SH-SY5Y (cell line): Measurements from ENCODE around the gene TTC23L.

Source experiments
- GATA2 ChIP-seq: IDR thresholded peaks from 2 replicates; pipeline ENCODE4 v1.6.1; 2011; ENCODE audit warnings: mild to moderate bottlenecking, low read depth, low read length
- GATA3 ChIP-seq: IDR thresholded peaks from 2 replicates; pipeline ENCODE4 v1.6.1; 2011; ENCODE audit warnings: low read depth, mild to moderate bottlenecking, low read length, moderate library complexity

Gene TTC23L

DNA sequence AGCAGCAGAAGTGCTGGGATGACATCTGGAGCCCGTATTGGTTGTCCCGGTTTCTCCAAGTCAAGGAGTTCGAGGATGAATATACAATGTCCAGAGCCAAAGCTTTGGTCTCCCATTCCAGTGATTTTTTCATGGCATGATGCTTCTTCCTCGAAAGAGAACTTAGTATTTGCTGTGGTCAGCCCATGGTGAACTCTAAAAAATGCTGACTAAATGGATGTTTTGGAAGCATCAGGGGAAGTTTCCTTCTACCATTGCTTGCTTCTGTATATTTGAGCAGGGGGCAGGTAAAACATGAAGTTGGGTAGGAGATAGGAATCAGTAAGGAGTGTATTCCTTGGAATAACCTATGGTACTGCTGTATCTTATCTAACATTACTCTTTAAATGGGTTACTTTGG is 8.6 kb downstream of the TTC23L start:
- TF ChIP-seq GATA3: no peak
- no peak for TF ChIP-seq GATA2

DNA sequence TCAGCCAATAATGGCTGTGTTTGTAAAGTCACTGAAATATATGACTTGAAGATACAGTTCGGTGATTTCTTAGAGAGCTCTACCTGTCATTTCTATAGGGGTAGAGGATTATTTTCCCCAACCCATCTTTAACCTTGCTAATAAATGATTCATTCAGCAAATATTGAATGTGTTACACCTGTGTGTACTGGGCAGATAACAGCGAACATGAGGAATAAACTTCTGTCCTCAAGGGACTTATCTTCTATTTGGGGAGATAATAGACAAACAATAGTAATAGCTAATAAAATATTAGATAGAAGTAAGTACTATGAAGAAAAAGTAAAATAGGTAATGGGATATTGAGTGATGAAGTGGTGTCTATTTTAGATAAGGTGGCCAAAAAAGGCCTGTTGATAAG is 9.3 kb downstream of the TTC23L start:
- no peak for TF ChIP-seq GATA3
- TF ChIP-seq GATA2: no peak

DNA sequence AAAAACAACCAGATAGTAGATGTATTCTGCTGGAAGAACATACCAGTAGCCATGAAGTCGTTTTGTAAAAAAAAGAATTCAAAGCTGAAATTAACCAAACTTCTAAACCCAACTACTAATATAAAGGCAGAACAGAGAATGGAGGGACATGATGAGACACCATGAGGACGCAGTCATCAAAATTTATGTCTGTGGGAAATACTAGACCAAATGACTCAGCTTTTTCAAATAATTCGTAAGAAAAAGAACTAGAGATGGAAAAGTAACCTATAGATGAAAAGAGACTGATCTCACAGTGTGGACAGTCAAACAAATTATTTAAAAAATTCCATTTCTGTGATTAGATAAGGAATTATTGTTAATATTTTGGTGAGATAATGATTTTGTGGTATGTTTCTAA is 10.3 kb downstream of the TTC23L start:
- no peak for TF ChIP-seq GATA3
- no peak for TF ChIP-seq GATA2

DNA sequence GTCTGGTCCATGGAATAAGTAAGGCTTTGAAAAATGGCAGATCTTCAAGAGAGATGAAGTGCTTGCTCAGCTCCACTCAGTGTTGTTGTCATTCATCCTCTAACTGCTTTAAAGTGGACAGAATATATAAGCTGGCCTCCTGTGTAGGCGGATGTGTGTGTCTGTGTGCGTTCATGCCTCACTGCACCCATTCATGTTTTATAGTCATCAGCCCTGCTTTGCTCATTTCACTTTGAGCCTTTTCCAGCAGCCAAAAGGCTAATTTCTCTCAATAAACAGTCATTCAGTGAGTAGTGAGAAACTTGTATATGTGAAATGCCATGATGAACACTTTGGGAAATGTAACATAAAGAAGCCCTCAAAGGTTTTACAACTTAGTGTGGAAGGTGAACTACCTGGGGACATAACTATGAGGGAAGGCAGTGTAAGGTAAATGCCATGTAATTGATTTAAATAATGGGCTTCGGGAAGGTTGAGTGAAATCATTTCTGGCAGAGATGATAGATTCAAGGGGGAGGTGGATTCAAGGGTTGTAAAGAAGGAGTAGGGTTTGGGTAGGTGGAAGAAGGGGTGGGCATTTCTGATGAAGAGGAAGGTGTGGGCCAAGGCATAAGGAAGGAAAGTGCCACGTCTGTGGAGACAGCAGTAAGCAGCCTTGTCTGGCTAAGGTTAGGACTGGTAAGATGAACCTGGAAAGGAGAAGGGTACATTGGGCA is 15.7 kb downstream of the TTC23L start:
- TF ChIP-seq GATA2: no peak
- no peak for TF ChIP-seq GATA3

DNA sequence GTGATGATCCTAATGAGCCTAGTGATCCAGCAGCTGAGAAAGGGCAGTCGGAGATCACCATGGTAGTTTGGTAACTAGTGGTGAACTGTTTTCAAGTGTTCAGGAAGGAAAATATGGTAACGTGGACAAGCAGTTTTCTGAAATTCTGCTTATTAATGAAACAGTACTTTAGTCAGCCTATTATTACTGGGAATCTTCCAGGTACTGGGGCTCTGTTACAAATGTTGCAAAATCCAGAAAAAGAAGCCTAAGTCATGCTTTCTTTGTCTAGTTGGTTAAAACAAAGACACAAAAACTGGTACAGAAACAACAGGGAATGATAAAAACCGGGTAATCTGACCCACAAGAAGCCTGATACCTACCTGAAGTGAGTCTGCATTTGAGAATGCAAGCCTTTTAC is 18.2 kb downstream of the TTC23L start:
- TF ChIP-seq GATA2 (no peak), GATA3 (no peak)

DNA sequence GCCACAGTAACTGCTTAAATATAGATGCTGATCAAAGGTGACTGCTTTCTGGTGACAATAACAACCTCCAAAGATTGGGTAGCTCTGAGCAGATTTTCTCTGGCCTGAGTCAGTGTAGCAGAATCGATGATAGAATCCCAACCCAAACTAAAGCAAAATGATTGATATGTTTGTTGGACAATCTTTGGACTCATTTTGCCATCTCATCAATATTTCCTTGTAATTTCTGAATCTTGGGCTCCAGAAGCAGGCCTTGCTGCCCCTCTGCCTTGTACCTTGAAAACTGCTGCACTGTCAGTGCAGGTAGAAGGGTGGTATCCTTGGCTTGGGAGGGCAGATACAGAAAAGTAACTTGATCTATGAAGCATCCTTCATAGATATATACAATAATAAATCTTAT is 18.9 kb downstream of the TTC23L start:
- TF ChIP-seq GATA2 (no peak), GATA3 (no peak)

DNA sequence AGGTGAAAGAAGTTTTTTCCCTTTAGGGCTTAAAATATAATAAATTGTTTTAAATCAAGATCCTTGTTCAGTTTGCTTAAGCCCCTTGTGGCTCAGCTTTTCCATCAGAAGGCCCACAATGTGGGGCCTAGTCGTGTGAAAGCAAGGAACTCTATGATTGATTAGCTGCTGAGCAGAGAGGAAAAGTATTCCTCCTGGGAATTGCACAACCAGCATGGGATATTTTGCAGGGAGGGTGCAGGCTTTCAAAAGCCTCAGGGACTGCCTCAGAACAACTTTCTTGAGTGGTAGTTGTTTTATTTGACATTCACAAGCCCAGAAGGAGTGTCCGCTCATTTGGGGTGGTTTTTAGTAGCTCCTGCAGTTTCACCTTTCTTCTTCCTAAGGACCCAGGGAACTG is 19.8 kb downstream of the TTC23L start:
- no peak for TF ChIP-seq GATA2
- no peak for TF ChIP-seq GATA3

DNA sequence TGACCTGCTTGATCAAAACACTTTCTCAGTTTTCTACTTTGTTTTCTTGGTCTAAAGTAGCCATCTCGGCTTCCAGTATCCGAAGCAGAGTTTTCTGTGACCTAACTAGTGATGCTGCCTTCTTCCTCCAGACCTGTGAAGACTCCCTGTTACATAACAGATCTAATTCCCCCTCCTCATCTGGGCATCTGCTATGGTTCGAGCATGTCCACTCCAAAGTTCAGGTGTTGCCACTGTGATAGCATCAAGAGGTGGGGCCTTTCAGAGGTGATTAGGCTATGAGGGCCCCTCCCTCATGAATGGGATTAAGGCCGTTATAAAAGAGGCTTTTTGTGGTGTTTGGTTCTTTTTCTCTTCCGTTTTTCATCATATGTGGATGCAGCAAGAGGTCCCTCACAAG is 20.3 kb downstream of the TTC23L start:
- no peak for TF ChIP-seq GATA2

DNA sequence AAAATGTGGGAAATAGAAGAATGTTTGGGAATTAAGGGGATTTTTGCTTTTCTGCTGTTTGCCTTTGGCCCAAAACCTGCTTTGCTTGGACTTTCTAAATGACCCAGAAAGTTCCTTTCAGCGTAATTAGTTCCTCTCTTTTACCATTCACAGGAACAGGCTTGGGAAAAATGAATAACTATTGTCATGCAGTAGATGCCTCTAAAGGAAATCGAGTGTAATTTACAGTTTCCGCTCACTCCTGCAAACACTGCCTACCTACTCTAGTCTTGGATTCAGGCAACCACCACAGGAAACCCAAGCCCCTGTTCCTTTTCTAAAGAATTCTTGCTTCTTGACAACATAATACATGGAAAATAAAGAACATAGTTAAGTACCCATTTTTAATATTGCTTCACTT is 25.0 kb downstream of the TTC23L start:
- TF ChIP-seq GATA3 (no peak), GATA2 (no peak)

DNA sequence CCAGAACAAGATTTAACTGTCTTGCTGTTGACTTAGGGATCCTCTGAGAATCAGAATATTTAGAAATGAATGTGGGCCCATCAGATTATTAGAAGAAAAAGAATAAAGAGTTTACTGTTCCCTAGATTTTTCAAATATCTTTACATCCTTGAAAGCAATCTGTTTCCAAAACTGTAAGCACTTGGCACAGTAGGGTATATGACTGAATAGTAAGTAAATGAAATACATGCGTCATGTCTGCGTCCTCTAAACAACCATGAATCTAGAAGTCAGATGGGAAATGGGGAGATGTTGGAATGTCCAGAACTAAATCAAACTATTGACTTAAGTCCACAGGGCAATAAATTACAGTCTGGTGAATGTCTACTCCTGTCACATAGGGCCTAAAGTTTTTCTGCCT is 26.1 kb downstream of the TTC23L start:
- TF ChIP-seq GATA3 (no peak), GATA2 (no peak)

DNA sequence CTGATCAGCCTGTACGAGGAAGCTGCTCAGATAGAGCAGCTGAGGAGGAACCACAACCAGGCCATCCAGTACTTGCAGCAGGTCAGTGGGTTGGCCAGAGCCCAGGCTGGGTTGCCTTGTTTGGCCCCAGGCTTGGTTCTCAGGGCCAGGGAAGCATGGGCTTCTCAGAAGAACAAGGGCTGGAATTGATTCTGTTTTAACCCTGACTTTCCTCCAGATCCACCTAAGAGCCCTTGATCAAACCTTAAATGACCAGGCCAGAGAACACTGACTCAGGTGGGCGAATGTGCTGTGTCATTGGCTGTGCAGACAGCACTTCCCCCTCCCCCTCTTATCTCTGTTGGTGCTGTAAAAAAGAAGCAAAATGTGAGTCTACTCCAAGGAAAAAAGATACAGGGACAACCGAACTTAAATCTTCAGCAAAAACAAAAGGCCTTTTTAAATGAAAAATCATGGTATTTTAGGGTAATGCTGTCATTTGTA is 28.1 kb downstream of the TTC23L start:
- no peak for TF ChIP-seq GATA3
- TF ChIP-seq GATA2: no peak

DNA sequence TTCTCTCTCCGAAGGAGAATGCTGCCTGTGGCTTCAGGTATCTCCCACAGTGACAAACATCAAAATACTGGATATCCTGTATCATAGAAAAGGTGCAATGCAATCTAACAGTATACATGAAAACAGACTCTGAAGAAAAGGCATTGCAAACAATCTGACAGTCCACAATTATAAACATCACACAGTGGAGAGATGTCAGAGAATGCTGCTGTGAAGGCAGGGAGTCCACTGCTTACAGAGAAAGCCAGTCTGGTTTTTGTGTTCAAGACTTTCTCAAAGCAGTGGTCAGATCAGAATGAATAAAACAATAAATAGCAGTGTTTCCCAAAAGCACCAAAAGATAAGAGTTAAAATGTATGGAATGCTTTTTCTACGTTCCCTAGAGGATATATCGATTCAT is 28.7 kb downstream of the TTC23L start:
- TF ChIP-seq GATA3 (no peak), GATA2 (no peak)

DNA sequence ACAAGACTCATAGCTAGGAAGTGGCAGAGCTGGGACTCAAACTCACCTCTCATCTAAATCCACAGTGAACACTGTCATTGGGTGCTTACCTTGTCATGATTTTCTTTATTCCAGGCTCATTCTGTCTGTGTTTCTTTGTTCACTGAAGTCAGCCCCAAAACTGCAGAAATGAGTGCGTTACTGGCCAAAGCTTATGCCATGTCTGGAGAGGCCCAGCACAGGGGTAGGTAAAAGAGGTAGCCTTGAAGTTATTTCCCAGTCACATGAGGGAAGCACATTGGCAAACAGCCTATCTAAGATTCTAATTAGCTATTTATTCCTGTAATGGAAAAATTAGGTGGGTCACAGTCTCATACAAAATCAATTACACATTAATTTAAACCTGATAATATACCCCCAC is 29.8 kb downstream of the TTC23L start:
- TF ChIP-seq GATA3 (no peak), GATA2 (no peak)

DNA sequence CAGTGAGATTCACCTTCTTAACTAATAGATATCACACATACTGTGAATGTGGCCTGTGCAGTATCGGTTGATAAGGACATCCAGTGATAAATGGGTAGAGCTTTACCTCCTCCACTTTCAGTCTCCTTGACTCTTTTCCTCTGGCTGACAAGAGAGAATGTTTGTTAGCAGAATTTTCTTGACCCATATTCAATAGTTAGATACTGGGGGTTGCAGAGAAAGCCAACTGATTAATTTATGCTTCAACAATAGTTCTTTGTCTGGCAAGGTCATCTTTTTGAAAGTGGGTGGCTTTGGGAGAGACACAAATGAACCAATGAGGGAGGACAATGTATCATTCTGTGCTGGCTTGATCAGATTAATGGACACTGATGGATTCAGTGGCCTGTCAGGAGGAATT is 30.3 kb downstream of the TTC23L start:
- TF ChIP-seq GATA3 (no peak), GATA2 (no peak)

DNA sequence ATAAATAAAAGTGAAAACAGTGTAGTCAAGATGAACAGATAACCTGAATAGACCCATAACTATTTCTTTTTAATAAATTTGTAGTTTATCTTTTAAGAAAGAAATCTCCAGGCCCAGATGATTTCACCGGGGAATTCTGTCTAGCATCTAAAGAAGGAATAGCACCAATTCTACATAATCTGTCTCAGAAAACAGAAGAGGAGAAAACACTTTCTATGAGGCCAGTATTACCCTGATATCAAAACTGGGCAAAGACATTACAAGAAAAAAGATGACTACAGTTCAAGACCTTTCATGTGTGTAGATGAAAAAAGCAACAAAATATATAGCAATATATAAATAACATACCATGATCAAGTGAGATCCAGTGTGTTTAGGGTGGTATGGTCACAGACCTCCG is 31.4 kb downstream of the TTC23L start:
- TF ChIP-seq GATA3: no peak
- no peak for TF ChIP-seq GATA2

DNA sequence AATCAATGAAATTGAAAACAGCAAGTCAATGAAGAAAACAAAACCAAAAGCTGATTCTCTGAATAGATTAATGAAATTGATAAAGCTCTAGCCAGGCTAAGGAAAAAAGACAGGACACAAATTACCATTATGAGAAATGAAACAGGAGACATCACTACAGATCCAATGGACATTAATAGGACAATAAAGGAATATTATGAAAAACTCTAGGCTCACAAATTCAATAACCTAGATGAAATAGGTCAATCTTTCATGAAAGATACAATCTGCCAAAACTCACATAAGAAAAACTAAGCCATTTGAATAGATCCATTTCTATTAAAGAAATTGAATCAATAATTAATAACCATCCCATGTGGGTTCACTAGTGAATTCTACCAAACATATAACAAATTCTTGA is 37.3 kb downstream of the TTC23L start:
- TF ChIP-seq GATA3 (no peak), GATA2 (no peak)

DNA sequence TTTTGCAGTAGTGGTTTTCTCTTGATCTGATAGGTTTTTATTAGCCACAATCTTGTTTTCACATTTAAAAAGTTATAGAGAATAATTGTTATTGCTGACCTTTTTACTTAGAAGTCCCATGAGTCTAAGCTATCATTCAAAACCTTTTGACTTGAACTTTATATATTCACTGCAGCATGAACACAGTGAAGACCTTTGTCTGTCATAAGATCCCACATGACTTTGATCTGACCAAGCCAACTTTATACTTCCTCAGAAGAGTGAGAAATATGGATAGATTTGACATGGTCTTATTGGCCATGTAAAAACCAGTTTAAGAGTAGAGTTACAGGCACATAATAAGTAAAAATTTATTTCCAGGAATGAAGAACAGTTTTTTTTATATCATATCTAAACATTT is 42.3 kb downstream of the TTC23L start:
- no peak for TF ChIP-seq GATA2
- no peak for TF ChIP-seq GATA3
